Left ventricle myocardium inferior (tissue), 1 donor: ENCODE measurements around the gene LMO2. TPM values are rescaled to one million over a fixed set of nuclear protein-coding genes. Genes with fewer than 3 reads are reported as not detected.

ENCODE experiments used
- DNase-seq: peaks from one replicate; pipeline ENCODE4 v3.0.0-alpha.2; 2020
- H3K27ac ChIP-seq: fragments of 200-600 bp; replicated peaks from 2 replicates; pipeline ENCODE4 v1.8.0; 2021
- H3K27me3 ChIP-seq: fragments of 200-600 bp; 2 replicates; pipeline ENCODE4 v1.8.0; 2021; ENCODE audit warnings: low read depth
- H3K36me3 ChIP-seq: fragments of 200-600 bp; 2 replicates; pipeline ENCODE4 v1.8.0; 2021
- H3K4me1 ChIP-seq: fragments of 200-600 bp; 2 replicates; pipeline ENCODE4 v1.8.0; 2021
- H3K4me3 ChIP-seq: fragments of 200-600 bp; 2 replicates; pipeline ENCODE4 v1.8.0; 2021; ENCODE audit warnings: mild to moderate bottlenecking, moderate library complexity
- H3K9me3 ChIP-seq: fragments of 200-600 bp; replicated peaks from 2 replicates; pipeline ENCODE4 v1.8.0; 2021
- CTCF ChIP-seq: fragments of 200-600 bp; IDR thresholded peaks from 2 replicates; pipeline ENCODE4 v1.8.0; 2021; ENCODE audit warnings: antibody characterized with exemption, mild to moderate bottlenecking, borderline replicate concordance
- intact Hi-C: fragments of 100-400 bp; cut with micrococcal nuclease; formaldehyde crosslinking; loops from one replicate; pipeline ENCODE4 v1.11.0; 2022
- total RNA-seq: library from RNA; stranded (reverse); fragmentation: NEBNext Ultra II Directional; extraction: Animal tissue kit (Norgen Biotek cat#: 25700); gene quantifications from one replicate; pipeline ENCODE4 v1.2.1, GENCODE V29; 2021
- donor health status: DM: no; HTN: yes; CAD: no; lungs with severe emphysema.

The LMO2 gene
- total RNA-seq, 1 donor from 2014 or later = 8.4 TPM

- intact Hi-C loops = no loop called here
- H3K4me3 ChIP-seq = no peak overlapping the region
Observed at GRCh38 chr11:33877038-33877437, 14.8 kb downstream of the LMO2 start.

GRCh38 chr11:33875621-33876294 lies 16.1 kb downstream of the LMO2 start:
- H3K9me3 ChIP-seq = no peaks in the 10 kb centered on the region
- peaks cover 42% of the 10 kb centered on the region for H3K27me3 ChIP-seq
- no peak overlapping the region for H3K4me3 ChIP-seq
- H3K27ac ChIP-seq = no peak overlapping the region
- intact Hi-C loops = no loop called here
- no peak for TF ChIP-seq CTCF
- no peak for DNase-seq
- no peaks in the 10 kb centered on the region for H3K36me3 ChIP-seq
- H3K4me1 ChIP-seq = peaks cover 9% of the 10 kb centered on the region

More at GRCh38 chr11:33877038-33877437, 14.8 kb downstream of the LMO2 start:
- no peak for TF ChIP-seq CTCF
- no peak overlapping the region for H3K27ac ChIP-seq
- H3K4me1 ChIP-seq = peaks cover 5% of the 10 kb centered on the region
- no peaks in the 10 kb centered on the region for H3K36me3 ChIP-seq
- no peak for DNase-seq
- no peaks in the 10 kb centered on the region for H3K9me3 ChIP-seq
- peaks cover 47% of the 10 kb centered on the region for H3K27me3 ChIP-seq

- no peaks in the 10 kb centered on the region for H3K9me3 ChIP-seq
- DNase-seq = no peak
- no peak overlapping the region for H3K27ac ChIP-seq
- H3K27me3 ChIP-seq = peaks cover 49% of the 10 kb centered on the region
- peaks cover 16% of the 10 kb centered on the region for H3K4me1 ChIP-seq
- intact Hi-C loops = no loop called here
- no peak overlapping the region for H3K4me3 ChIP-seq
- H3K36me3 ChIP-seq = no peaks in the 10 kb centered on the region
- no peak for TF ChIP-seq CTCF
Observed at GRCh38 chr11:33874910-33875490, 16.9 kb downstream of the LMO2 start.

GRCh38 chr11:33874433-33874832 lies 17.4 kb downstream of the LMO2 start:
- no peak for DNase-seq
- intact Hi-C loops = no loop called here
- Histone ChIP-seq H3K27ac (no peak overlapping the region), H3K27me3 (peaks cover 45% of the 10 kb centered on the region), H3K36me3 (no peaks in the 10 kb centered on the region), H3K9me3 (no peaks in the 10 kb centered on the region), H3K4me3 (no peak overlapping the region), H3K4me1 (peaks cover 19% of the 10 kb centered on the region)
- no peak for TF ChIP-seq CTCF

- peak overlapping the region; percentile 91 for H3K27ac ChIP-seq
- H3K36me3 ChIP-seq = no peaks in the 10 kb centered on the region
- peak; percentile 47 for DNase-seq
- peaks cover 44% of the 10 kb centered on the region for H3K27me3 ChIP-seq
- H3K9me3 ChIP-seq = no peaks in the 10 kb centered on the region
- no peak for TF ChIP-seq CTCF
- intact Hi-C loops = loop anchor here (10.0 kb wide), 1 partner anchor 65 kb away; no protein-coding TSS in a partner anchor
- H3K4me1 ChIP-seq = peaks cover 47% of the 10 kb centered on the region
- peak overlapping the region; percentile 78 for H3K4me3 ChIP-seq
Observed at GRCh38 chr11:33869481-33870422, 22.1 kb downstream of the LMO2 start.
